OCI-LY1 (cell line): Measurements from ENCODE around the gene SDHA.
"Not testable (repeated sequence)": the region's sequence is repeated elsewhere in the genome, so short reads cannot be mapped to it uniquely, and the experiment has no call there.

ENCODE experiments used
- CTCF ChIP-seq: fragments of 200-600 bp; sonication (generic), shearing (Covaris generic); IDR thresholded peaks from 2 replicates; pipeline ENCODE4 v1.5.1; 2017; ENCODE audit warnings: mild to moderate bottlenecking, antibody characterized with exemption, low read length, moderate library complexity, mixed read lengths
- EZH2 ChIP-seq: fragments of 200-600 bp; sonication (generic), shearing (Covaris generic); IDR thresholded peaks from 2 replicates; pipeline ENCODE4 v1.8.0; 2017; ENCODE audit warnings: borderline replicate concordance, mixed run types, mild to moderate bottlenecking, antibody characterized with exemption, low read length, moderate library complexity, mixed read lengths

GRCh38 chr5:279051-279665 lies 61.0 kb downstream of the SDHA start:
- TF ChIP-seq CTCF, EZH2: not testable (repeated sequence)
